T-helper 17 cell (primary cell): ENCODE measurements around the gene MAPT. TPM values are rescaled to one million over a fixed set of nuclear protein-coding genes. Genes with fewer than 3 reads are reported as not detected.
"Not testable (repeated sequence)": the region's sequence is repeated elsewhere in the genome, so short reads cannot be mapped to it uniquely, and the experiment has no call there.

Experiments
- ATAC-seq: fragments of 150-1000 bp; cut with Tn5 transposase; 2 replicates; pipeline ENCODE4 v1.10.0; 2021; ENCODE audit warnings: mild to moderate bottlenecking, moderate library complexity
- DNase-seq, 3 donors: peaks; one replicate each; pipeline versions ENCODE4 v3.0.0 to v3.0.0-alpha.2; 2020 to 2021
- H3K9me3 ChIP-seq: one replicate; pipeline ENCODE4 v1.7.0; 2013; ENCODE audit warnings: low read length, mild to moderate bottlenecking; ENCODE audit not compliant: control insufficient read depth, poor library complexity, severe bottlenecking
- H3K27ac Mint-ChIP-seq: one replicate; pipeline ENCODE4 v1.8.0; 2022; ENCODE audit warnings: mild to moderate bottlenecking, moderate library complexity, mixed read lengths
- H3K27me3 Mint-ChIP-seq: one replicate; pipeline ENCODE4 v1.8.0; 2022; ENCODE audit warnings: mixed read lengths
- H3K36me3 Mint-ChIP-seq: one replicate; pipeline ENCODE4 v1.8.0; 2022; ENCODE audit warnings: low read depth, mixed read lengths
- H3K4me1 Mint-ChIP-seq: one replicate; pipeline ENCODE4 v1.8.0; 2022; ENCODE audit warnings: mild to moderate bottlenecking, mixed read lengths
- H3K4me3 Mint-ChIP-seq: one replicate; pipeline ENCODE4 v1.8.0; 2022; ENCODE audit warnings: mild to moderate bottlenecking, moderate library complexity, mixed read lengths
- total RNA-seq, 4 donors: library from RNA in 2 of 4; stranded (reverse) in 2 of 4; gene quantifications; one replicate each; pipeline ENCODE4 v1.2.3 and lab custom pipeline; 2022 to 2026

MAPT gene
- total RNA-seq, 2 donors from 2014 or later = 1.2 to 2.3 TPM

GRCh38 chr17:45946841-45947256 is 52.5 kb downstream of the MAPT start:
- Mint-ChIP-seq H3K27ac (no peak overlapping the region), H3K36me3 (no peaks in the 10 kb centered on the region), H3K4me1 (peaks cover 13% of the 10 kb centered on the region), H3K4me3 (no peak overlapping the region), H3K27me3 (peaks cover 53% of the 10 kb centered on the region)
- DNase-seq = no peak
- H3K9me3 ChIP-seq = no peaks in the 10 kb centered on the region
- ATAC-seq = no peak

- ATAC-seq = no peak
- H3K27me3 Mint-ChIP-seq = peaks cover 55% of the 10 kb centered on the region
- no peak overlapping the region for H3K4me3 Mint-ChIP-seq
Observed at GRCh38 chr17:45948498-45948880, 54.1 kb downstream of the MAPT start.

GRCh38 chr17:45948881-45949624 is 54.7 kb downstream of the MAPT start:
- DNase-seq (peak; percentile 31 to 45 (median 34)), ATAC-seq (peak; percentile 95)
- Mint-ChIP-seq H3K27ac (no peak overlapping the region), H3K36me3 (no peaks in the 10 kb centered on the region), H3K4me1 (peaks cover 6% of the 10 kb centered on the region), H3K27me3 (peaks cover 49% of the 10 kb centered on the region), H3K4me3 (peak overlapping the region; percentile 57)
- no peaks in the 10 kb centered on the region for H3K9me3 ChIP-seq

More at GRCh38 chr17:45948498-45948880, 54.1 kb downstream of the MAPT start:
- no peaks in the 10 kb centered on the region for H3K36me3 Mint-ChIP-seq
- no peak overlapping the region for H3K27ac Mint-ChIP-seq
- no peaks in the 10 kb centered on the region for H3K9me3 ChIP-seq
- peaks cover 10% of the 10 kb centered on the region for H3K4me1 Mint-ChIP-seq
- DNase-seq = no peak

- DNase-seq = no peak
- Mint-ChIP-seq H3K36me3 (no peaks in the 10 kb centered on the region), H3K27ac (no peak overlapping the region), H3K4me1 (peaks cover 6% of the 10 kb centered on the region), H3K27me3 (peaks cover 47% of the 10 kb centered on the region), H3K4me3 (no peak overlapping the region)
- ATAC-seq = no peak
- H3K9me3 ChIP-seq = no peaks in the 10 kb centered on the region
Observed at GRCh38 chr17:45949755-45950320, 55.5 kb downstream of the MAPT start.

- no peaks in the 10 kb centered on the region for H3K9me3 ChIP-seq
- ATAC-seq (no peak), DNase-seq (no peak)
- Mint-ChIP-seq H3K36me3 (no peaks in the 10 kb centered on the region), H3K4me1 (peaks cover 6% of the 10 kb centered on the region), H3K27ac (no peak overlapping the region), H3K4me3 (no peak overlapping the region), H3K27me3 (peaks cover 40% of the 10 kb centered on the region)
Observed at GRCh38 chr17:45950888-45951287, 56.5 kb downstream of the MAPT start.

- Mint-ChIP-seq H3K4me3 (no peak overlapping the region), H3K36me3 (no peaks in the 10 kb centered on the region), H3K4me1 (peaks cover 6% of the 10 kb centered on the region), H3K27ac (no peak overlapping the region), H3K27me3 (peaks cover 40% of the 10 kb centered on the region)
- no peak for ATAC-seq
- no peak for DNase-seq
- H3K9me3 ChIP-seq = no peaks in the 10 kb centered on the region
Observed at GRCh38 chr17:45951403-45951802, 57.0 kb downstream of the MAPT start.

- peaks cover 35% of the 10 kb centered on the region for H3K27me3 Mint-ChIP-seq
- H3K27ac Mint-ChIP-seq = no peak overlapping the region
- no peaks in the 10 kb centered on the region for H3K36me3 Mint-ChIP-seq
- H3K9me3 ChIP-seq = no peaks in the 10 kb centered on the region
- DNase-seq (no peak), ATAC-seq (no peak)
- H3K4me3 Mint-ChIP-seq = no peak overlapping the region
- H3K4me1 Mint-ChIP-seq = peaks cover 6% of the 10 kb centered on the region
Observed at GRCh38 chr17:45951941-45952340, 57.6 kb downstream of the MAPT start.

GRCh38 chr17:45952814-45953320 is 58.5 kb downstream of the MAPT start:
- H3K27me3 Mint-ChIP-seq = peaks cover 32% of the 10 kb centered on the region

GRCh38 chr17:45953561-45953960 is 59.2 kb downstream of the MAPT start:
- peaks cover 3% of the 10 kb centered on the region for H3K4me1 Mint-ChIP-seq
- H3K9me3 ChIP-seq = no peaks in the 10 kb centered on the region
- no peaks in the 10 kb centered on the region for H3K36me3 Mint-ChIP-seq
- H3K4me3 Mint-ChIP-seq = no peak overlapping the region
- no peak overlapping the region for H3K27ac Mint-ChIP-seq
- no peak for DNase-seq
- ATAC-seq = no peak
- H3K27me3 Mint-ChIP-seq = peaks cover 32% of the 10 kb centered on the region

More at GRCh38 chr17:45952814-45953320, 58.5 kb downstream of the MAPT start:
- Mint-ChIP-seq H3K27ac (no peak overlapping the region), H3K4me3 (no peak overlapping the region), H3K36me3 (no peaks in the 10 kb centered on the region), H3K4me1 (peaks cover 3% of the 10 kb centered on the region)
- no peak for ATAC-seq
- no peaks in the 10 kb centered on the region for H3K9me3 ChIP-seq
- no peak for DNase-seq

GRCh38 chr17:45954914-45955313 is 60.6 kb downstream of the MAPT start:
- no peaks in the 10 kb centered on the region for H3K9me3 ChIP-seq
- Mint-ChIP-seq H3K36me3 (no peaks in the 10 kb centered on the region), H3K4me3 (no peak overlapping the region), H3K27me3 (peaks cover 24% of the 10 kb centered on the region), H3K27ac (no peak overlapping the region), H3K4me1 (no peaks in the 10 kb centered on the region)
- no peak for ATAC-seq
- no peak for DNase-seq

- no peaks in the 10 kb centered on the region for H3K4me1 Mint-ChIP-seq
- no peak for DNase-seq
- no peaks in the 10 kb centered on the region for H3K9me3 ChIP-seq
- no peak overlapping the region for H3K27ac Mint-ChIP-seq
- ATAC-seq = no peak
- H3K4me3 Mint-ChIP-seq = no peak overlapping the region
- H3K36me3 Mint-ChIP-seq = no peaks in the 10 kb centered on the region
- H3K27me3 Mint-ChIP-seq = peaks cover 20% of the 10 kb centered on the region
Observed at GRCh38 chr17:45955326-45955725, 61.0 kb downstream of the MAPT start.

- H3K4me1 Mint-ChIP-seq = peaks cover 2% of the 10 kb centered on the region
- H3K9me3 ChIP-seq = no peaks in the 10 kb centered on the region
- ATAC-seq (no peak), DNase-seq (no peak)
- no peaks in the 10 kb centered on the region for H3K36me3 Mint-ChIP-seq
- H3K27me3 Mint-ChIP-seq = peaks cover 12% of the 10 kb centered on the region
- no peak overlapping the region for H3K4me3 Mint-ChIP-seq
- no peak overlapping the region for H3K27ac Mint-ChIP-seq
Observed at GRCh38 chr17:45956090-45956489, 61.7 kb downstream of the MAPT start.

GRCh38 chr17:45956746-45957145 is 62.4 kb downstream of the MAPT start:
- not testable (repeated sequence) for H3K27ac Mint-ChIP-seq, H3K9me3 ChIP-seq, H3K36me3 Mint-ChIP-seq, ATAC-seq, H3K4me3 Mint-ChIP-seq, H3K27me3 Mint-ChIP-seq, DNase-seq, H3K4me1 Mint-ChIP-seq

GRCh38 chr17:45958307-45958706 is 64.0 kb downstream of the MAPT start:
- H3K4me1 Mint-ChIP-seq = peaks cover 2% of the 10 kb centered on the region
- no peaks in the 10 kb centered on the region for H3K36me3 Mint-ChIP-seq

More at GRCh38 chr17:45958307-45958706, 64.0 kb downstream of the MAPT start:
- H3K27ac Mint-ChIP-seq = no peak overlapping the region
- ATAC-seq (no peak), DNase-seq (no peak)
- no peak overlapping the region for H3K4me3 Mint-ChIP-seq
- H3K27me3 Mint-ChIP-seq = peaks cover 2% of the 10 kb centered on the region
- H3K9me3 ChIP-seq = no peaks in the 10 kb centered on the region
